Peyer's patch (tissue), 4 donors: ENCODE results near the gene TMEFF1.

Experiments
- POLR2A ChIP-seq, 2 donors: fragments of 450-650 bp; IDR thresholded peaks; one replicate each; pipeline ENCODE4 v1.5.1; 2017; ENCODE audit warnings: antibody characterized with exemption in 2 of 2, mild to moderate bottlenecking in 2 of 2, moderate library complexity in 2 of 2
- TF ChIP-seq, protein P1 (sequence below), 6 experiments: fragments of 450-650 bp in 4 of 6; fragments of 200-600 bp in 2 of 6; sonication (generic) in 1 of 6; IDR thresholded peaks; one replicate each; pipeline ENCODE4 v1.5.1; 2017 to 2019; ENCODE audit warnings: antibody characterized with exemption in 6 of 6, mild to moderate bottlenecking in 3 of 6, moderate library complexity in 1 of 6

DNA sequence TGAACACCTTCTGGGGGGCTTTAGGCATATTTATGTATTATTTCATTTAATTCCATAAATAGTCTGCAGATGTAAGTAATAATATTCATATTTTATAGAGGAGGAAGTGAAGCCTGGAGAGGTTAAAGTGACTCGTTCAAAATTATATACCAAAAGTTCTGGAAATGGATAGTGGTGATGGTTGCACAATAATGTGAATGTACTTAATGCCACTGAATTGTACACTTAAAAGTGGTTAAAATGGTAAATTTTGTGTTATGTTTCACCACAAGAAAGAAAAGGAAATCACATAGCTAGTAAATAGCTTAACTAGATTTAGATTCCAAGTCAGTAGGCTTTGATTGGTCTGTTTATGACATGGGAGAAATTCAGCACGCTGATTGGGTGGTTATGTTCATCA lies 13.0 kb upstream of the TMEFF1 start:
- TF ChIP-seq, protein P1, sequence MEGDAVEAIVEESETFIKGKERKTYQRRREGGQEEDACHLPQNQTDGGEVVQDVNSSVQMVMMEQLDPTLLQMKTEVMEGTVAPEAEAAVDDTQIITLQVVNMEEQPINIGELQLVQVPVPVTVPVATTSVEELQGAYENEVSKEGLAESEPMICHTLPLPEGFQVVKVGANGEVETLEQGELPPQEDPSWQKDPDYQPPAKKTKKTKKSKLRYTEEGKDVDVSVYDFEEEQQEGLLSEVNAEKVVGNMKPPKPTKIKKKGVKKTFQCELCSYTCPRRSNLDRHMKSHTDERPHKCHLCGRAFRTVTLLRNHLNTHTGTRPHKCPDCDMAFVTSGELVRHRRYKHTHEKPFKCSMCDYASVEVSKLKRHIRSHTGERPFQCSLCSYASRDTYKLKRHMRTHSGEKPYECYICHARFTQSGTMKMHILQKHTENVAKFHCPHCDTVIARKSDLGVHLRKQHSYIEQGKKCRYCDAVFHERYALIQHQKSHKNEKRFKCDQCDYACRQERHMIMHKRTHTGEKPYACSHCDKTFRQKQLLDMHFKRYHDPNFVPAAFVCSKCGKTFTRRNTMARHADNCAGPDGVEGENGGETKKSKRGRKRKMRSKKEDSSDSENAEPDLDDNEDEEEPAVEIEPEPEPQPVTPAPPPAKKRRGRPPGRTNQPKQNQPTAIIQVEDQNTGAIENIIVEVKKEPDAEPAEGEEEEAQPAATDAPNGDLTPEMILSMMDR (IDR thresholded peaks at IDR 0.05): no peak
- TF ChIP-seq POLR2A (IDR thresholded peaks at IDR 0.05): no peak
